Measurements from ENCODE around the gene PEX7. TPM values are rescaled to one million over a fixed set of nuclear protein-coding genes. Genes with fewer than 3 reads are reported as not detected.
"Not testable (repeated sequence)": the region's sequence is repeated elsewhere in the genome, so short reads cannot be mapped to it uniquely, and the experiment has no call there.

The PEX7 gene
- total RNA-seq, 2 donors from 2014 or later = 9.0 to 11.0 TPM

DNA sequence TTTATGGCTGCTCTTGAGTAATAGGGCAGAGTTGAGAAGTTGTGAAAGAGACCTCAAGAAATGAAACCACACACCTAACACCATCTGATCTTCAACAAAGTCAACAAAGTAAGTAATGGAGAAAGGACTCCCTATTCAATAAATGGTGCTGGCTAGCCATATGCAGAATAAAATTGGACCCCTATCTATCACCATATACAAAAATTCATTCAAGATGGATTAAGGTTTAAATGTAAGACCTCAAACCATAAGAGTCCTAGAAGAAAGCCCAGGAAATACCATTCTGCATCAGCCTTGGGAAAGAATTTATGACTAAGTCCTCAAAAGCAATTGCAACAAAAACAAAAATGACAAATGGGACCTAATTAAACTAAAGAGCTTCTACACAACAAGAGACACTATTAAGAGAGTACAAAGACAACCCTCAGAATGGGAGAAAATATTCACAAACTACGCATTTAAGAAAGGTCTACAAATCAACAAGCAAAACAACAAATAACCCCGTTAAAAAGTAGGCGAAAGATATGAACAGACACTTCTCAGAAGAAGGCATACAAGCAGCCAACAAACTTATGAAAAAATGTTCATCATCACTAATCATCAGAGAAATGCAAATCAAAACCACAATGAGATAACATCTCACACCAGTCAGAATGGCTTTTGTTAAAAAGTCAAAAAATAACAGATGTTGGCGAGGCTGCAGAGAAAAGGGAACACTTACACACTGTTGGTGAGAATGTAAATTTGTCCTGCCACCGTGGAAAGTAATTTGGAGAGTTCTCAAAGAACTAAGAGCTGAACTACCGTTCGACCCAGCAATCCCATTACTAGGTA is 34.1 kb upstream of the PEX7 start:
- no peak for DNase-seq
- ATAC-seq = no peak
- intact Hi-C loops (cut with DNase I, micrococcal nuclease) = no loop called here

DNA sequence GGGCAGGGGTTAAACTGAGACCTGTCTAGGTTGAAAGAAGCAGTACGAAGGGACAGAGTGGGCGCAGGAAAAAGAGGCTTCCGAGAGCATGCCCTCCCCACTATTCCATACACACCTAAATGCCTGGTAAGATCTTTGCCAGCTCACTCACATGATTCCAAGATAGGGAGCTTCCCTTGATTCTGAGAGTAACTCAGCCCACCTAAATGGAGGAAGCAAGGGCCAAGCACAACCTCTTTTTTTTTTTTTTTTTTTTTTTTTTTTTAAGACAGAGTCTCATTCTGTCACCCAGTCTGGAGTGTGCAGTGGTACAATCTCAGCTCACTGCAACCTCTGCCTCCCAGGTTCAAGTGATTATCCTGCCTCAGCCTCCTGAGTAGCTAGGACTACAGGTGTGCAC is 33.0 kb upstream of the PEX7 start:
- DNase-seq; ATAC-seq; intact Hi-C loops (cut with DNase I, micrococcal nuclease): not testable (repeated sequence)

DNA sequence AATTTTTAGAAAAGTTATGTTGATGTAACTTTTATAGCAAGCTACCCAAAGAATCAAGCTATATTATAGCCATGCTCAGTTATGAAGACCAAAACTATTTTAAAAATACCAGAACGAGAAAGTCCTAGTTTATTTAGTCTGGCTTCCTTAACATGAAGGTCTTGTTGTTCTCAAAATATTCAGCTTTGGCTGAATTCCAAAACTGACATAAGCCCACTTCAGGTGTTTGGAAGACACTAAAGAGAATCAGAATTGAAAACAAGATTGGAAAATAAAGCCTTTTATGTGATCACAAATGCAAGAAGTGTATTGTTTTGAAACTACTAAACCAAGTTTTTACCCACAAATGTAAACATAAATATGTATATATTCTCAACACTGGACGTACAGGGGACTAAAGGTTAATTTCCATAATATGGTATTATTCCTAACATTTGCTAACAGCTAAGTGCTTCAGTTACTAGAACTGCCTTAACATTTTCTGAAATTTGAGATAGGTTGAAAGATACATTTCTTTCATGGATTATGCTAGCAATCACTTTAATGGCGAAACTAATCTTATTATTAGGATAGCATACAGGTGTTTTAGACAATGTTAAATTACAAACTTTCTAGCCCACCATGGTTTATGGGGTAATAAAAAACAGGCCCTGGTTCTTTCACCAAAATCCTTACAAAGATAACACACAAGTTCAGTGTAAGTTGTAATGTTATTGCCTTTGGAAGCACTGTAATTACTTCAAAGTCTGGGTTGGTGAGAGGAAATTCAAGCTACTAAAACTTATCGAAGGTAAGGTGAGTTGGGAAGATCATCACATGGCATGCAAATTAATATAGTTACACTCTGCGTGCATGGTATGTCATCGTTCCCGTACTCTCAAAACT is 31.7 kb upstream of the PEX7 start:
- ATAC-seq = peak; percentile 1
- intact Hi-C loops (cut with DNase I, micrococcal nuclease) = loop anchor here (10.0 kb wide), 2 partner anchors 146 to 206 kb away; no protein-coding TSS in a partner anchor
- no peak for DNase-seq

DNA sequence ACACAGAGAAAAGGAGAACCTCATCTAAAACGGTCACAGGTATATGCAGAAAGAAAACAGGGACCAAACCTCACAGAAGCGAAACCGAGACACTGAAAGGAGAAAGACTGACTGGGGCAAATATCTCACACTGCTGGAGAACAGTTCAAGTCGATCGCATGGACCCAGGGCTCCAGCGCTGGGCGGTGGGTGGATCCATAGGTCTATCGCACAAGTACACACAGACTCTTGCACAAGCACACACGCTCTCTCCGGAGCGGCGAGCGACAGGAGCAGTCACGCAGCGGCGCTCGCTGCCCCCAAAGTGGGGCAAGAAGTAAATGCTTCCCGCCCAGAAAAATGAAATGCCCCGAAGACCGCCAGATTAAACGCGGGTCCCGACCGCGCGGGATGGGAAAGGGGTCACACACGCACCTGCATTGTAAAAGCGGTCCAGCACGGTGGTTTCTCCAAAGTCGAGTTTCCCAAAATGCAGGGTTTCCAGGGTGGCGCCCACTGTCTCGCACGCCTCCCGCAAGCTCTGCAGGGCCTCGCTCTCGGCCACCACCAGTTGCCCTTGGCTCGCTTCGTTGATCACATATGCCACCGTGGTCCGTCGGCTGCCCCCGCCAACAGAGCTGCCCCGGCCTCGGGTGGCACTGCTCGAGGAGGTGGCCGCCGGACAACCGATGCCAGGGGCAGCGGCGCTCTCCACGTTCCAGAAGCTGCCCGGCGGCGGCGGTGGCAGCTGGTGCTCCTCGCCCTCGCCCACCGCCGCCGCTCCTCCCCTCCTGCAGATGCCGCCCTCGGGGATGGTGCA is 30.9 kb upstream of the PEX7 start:
- intact Hi-C loops (cut with DNase I, micrococcal nuclease) = loop anchor here (2.0 to 10.0 kb wide), 3 partner anchors 147 to 207 kb away; no protein-coding TSS in a partner anchor
- peak; percentile 78 to 81 for DNase-seq
- ATAC-seq = peak; percentile 52

DNA sequence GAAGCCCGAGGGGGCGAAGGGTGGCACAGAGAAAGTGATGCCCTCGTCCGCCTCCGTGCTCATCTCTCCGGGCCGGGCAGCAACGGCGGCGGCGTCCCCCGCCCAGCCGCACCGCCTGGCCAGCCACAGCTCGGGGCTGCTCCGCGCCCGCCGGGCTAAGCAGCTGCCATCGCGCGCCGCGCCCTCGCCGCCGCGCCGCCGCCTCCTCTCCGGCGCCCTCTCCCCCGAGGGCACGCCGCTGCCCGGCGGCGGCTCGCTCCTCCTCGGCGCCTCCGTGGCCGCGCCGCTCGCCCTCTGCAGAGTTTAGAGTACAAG is 30.3 kb upstream of the PEX7 start:
- ATAC-seq (no peak), DNase-seq (no peak)
- intact Hi-C loops (cut with DNase I, micrococcal nuclease) = loop anchor here (2.0 to 10.0 kb wide), 3 partner anchors 147 to 207 kb away; no protein-coding TSS in a partner anchor

DNA sequence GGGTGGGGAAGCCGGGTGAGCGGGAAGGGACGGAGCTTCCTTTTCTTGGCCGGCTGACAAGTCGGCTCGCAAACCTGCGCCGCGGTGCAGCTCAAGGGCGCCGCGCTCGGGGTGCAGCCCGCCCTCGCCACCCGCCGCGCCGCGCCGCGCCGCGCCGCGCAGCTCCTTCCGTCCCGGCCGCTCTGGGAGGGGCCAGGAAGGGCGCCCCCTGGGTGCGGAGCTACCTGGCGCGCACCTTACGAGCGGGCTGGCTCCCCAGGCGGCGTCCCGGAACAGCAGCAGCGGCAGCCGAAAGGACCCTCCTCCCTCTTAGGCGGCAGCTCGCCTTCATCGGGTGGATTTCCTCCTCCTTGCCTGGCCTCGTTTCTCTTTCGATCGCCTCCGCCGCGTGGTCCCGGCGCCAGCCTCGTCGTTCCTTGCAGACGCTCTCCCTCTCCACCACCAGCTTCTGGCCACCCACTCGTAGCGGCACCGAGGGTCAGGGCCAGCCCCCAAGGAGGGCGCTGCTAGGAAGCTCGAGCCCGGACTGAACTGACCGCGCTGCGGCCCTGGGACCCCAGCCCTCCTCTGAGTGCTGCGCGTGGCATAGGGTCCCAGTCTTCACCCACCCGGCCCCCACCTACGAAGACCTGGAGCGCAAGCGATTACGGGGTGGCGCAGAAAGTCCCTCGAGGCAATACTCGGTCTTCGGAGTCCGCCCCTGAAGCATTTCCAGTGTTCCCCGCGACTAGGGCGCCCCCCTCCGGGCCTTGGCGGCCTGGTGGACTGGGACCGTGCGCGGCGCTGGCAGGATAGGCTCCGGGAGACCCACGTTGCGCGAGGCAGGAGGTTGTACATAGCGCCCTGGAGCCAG is 29.8 kb upstream of the PEX7 start, which contains the start of gene MAP3K5:
Gene MAP3K5 (minus strand): TSS at position 68 of the 853 bp plus-strand sequence. CDS start 320 bp downstream, outside the sequence.
- peak; percentile 85 for ATAC-seq
- intact Hi-C loops (cut with DNase I, micrococcal nuclease) = loop anchor here (2.0 to 10.0 kb wide), 3 partner anchors 148 to 208 kb away; no protein-coding TSS in a partner anchor
- DNase-seq = peak; percentile 89 to 97

DNA sequence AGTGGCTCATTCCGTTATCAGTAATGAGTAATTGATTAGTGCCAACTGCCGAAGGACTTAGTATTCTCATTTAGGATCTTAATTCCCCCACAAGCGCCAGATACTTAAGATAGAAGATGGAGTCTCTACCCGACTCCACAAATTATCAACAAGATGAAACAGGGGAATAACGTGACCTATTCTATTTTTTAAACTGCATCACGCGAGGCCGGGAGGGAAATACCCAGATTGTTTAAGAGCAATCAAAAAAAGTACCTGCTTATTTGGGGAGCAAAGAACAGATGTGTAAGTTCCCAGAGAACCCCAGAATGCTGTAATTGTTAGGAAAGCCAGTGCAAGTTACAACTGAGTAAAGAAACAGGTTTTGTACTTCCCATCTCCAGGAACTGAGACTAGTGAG is 29.0 kb upstream of the PEX7 start:
- no peak for ATAC-seq
- intact Hi-C loops (cut with DNase I, micrococcal nuclease) = loop anchor here (2.0 to 10.0 kb wide), 3 partner anchors 149 to 209 kb away; no protein-coding TSS in a partner anchor
- no peak for DNase-seq

DNA sequence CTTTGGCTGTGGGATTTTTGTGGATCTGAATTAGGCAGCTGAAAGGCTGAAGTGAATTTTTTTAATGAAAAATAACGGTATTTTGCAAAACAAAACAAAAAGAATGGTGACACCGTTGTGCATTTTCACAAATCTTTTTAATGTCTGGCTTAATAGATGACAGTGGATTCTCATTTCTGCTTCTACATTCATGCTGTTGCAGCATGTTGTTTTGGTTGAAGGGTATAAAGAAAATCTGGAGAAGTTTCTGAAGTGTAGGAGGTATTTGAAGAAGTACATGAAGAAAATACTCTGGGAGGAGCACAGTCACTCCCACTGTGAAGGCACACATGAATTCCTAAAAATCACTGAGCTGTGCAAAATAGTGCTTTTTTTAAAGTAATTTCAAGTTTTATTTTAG is 27.0 kb upstream of the PEX7 start:
- intact Hi-C loops (cut with DNase I, micrococcal nuclease) = loop anchor here (10.0 kb wide), 2 partner anchors 151 to 211 kb away; no protein-coding TSS in a partner anchor
- DNase-seq = no peak
- ATAC-seq = no peak

DNA sequence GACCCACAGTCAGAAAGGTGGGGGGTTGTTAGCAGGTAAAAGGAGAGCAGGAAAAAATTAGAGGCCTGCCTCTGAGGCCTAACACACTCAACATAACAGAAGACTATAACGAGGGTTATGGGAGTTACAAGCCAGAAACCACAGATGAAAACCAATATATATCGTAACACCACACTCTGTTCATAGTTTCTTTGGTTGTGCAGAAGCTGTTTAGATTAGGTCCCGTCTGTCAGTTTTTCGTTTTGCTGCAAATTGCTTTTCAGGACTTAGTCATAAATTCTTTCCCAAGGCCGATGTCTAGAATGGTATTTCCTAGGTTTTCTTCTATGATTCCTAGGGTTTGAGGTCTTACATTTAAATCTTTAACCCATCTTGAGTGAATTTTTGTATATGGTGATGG is 26.4 kb upstream of the PEX7 start:
- DNase-seq = no peak
- intact Hi-C loops (cut with DNase I, micrococcal nuclease) = loop anchor here (10.0 kb wide), 2 partner anchors 151 to 211 kb away; no protein-coding TSS in a partner anchor
- no peak for ATAC-seq

DNA sequence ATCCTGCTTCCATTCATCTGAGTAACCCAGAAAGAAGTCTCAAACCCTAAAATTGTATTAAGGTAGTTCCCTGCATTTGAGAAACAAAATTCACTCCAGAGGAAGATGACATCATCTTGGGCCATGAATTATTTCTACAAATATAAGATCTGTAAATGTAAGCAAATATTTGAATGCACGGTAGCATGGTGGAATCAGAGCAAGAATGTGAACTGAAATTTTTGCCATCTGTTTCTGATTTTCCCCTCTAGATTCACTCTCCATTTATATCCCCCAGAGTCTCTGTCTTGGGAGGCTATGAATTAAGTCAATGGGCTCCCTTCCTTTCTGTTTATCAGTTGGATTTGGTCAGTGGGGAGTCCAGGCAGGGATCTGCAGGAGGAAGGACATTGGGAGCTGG is 24.3 kb upstream of the PEX7 start:
- intact Hi-C loops (cut with DNase I, micrococcal nuclease) = loop anchor here (10.0 kb wide), 2 partner anchors 153 to 213 kb away; no protein-coding TSS in a partner anchor
- DNase-seq = no peak
- ATAC-seq = no peak

DNA sequence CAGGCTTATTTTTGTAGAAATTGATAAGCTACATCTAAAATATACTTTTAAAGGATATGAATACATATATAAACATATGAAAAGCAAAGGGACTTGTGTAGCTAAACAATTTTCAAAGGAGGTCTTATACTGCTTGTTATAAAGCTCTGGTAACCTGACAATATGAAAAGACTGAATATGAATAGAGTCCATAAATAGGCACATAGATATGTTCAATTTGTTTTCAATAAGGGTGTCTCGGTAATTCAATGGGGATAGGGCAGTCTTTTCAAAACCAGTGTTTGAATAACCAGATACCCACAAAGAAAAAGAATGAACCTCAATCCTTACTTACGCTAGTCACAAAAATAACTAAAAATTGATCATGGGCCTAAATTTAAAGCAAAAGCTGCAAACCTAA is 20.8 kb upstream of the PEX7 start:
- DNase-seq (no peak), ATAC-seq (no peak)
- intact Hi-C loops (cut with DNase I, micrococcal nuclease) = no loop called here

DNA sequence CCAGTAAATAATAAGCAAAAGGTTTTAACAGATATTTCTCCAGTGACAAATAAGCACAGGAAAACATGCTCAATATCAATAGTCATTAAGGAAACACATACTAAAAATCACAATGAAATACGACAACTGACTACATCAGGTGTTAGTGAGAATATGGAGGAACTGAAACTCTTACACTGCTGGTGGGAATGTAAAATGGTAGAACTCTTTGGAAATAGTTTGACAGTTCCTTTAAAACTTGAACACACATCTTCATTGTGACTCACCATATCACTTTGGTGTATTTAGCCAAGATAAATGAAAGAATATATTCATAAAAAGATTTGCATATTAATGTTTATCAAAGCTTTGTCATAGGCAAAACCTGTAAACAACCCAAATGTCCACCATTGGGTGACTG is 18.8 kb upstream of the PEX7 start:
- no peak for ATAC-seq
- intact Hi-C loops (cut with DNase I, micrococcal nuclease) = no loop called here

DNA sequence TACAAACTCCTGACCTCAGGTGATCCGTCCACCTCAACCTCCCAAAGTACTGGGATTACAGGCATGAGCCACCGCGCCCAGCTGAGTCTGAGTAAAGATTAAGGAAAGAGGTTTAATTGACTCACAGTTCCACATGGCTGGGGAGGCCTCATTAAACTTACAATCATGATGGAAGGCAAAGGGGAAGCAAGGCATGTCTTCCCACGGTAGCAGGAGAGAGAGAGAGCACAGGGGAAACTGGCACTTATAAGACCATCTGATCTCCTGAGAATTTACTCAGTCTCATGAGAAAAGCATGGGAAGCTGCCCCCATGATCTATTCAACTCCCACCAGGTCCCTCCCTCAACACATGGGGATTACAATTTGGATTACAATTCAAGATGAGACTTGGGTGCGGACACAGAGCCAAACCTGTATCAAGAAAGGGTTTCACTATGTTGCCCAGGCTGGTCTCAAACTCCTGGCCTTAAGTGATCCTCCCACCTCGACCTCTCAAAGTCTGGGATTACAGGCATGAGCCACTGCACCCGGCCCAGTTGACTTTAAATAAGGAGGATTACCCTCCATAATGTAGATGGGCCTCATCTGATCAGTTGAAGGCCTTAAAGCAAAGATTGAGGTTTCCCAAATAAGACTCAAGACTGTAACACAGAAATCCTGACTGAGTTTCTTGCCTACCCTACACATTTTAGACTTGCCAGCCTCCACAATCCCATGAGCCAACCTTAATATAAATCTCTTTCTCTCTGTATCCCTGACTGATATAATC is 13.1 kb upstream of the PEX7 start:
- DNase-seq (no peak), ATAC-seq (no peak)
- intact Hi-C loops (cut with DNase I, micrococcal nuclease) = no loop called here

More for the DNA sequence above, 18.8 kb upstream of the PEX7 start:
- DNase-seq = no peak

DNA sequence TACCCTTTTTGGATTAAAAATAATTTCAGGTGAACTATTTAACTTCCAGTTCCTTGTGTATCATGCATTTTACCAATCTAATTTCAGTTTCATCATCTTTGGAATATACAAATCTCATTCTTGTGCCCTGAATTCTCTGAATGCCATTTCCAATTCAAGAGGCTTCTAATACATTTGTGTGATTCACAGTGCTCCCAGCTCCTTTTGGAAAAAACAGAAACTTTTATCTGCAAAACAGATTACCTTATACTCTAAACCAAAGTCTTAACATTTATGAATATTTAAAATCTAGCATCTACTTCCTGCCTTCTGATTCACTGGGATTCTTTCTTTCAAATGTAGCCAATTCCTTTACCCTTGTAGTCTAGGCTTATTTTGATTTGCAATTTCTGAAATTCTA is 11.1 kb upstream of the PEX7 start:
- ATAC-seq (no peak), DNase-seq (no peak)
- intact Hi-C loops (cut with DNase I, micrococcal nuclease) = no loop called here

DNA sequence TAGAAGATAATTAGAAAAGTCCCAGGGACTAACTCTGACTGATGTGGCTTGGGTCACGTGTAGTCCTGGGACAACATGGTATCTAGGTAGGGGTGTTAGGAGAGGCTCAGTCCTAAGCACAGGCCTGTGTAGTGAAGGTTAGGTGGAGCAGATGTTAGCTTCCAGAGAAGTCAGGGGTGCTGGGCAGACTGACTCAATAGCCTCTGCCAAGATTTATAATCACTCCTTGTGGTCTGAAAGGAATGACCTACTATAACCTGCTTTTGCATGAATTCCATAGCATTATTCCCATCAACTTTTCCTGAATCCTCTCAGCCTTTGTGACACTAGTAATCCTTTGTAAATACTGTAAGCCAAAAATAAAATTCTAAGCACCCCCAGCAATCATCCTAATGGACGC is 10.2 kb upstream of the PEX7 start:
- DNase-seq = no peak
- ATAC-seq = no peak
- intact Hi-C loops (cut with DNase I, micrococcal nuclease) = no loop called here

DNA sequence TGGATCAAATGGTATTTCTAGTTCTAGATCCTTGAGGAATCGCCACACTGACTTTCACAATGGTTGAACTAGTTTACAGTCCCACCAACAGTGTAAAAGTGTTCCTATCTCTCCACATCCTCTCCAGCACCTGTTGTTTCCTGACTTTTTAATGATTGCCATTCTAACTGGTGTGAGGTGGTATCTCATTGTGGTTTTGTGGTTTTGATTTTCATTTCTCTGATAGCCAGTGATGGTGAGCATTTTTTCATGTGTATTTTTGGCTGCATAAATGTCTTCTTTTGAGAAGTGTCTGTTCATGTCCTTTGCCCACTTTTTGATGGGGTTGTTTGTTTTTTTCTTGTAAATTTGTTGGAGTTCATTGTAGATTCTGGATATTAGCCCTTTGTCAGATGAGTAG is 6.8 kb upstream of the PEX7 start:
- DNase-seq; intact Hi-C loops (cut with DNase I, micrococcal nuclease); ATAC-seq: not testable (repeated sequence)

DNA sequence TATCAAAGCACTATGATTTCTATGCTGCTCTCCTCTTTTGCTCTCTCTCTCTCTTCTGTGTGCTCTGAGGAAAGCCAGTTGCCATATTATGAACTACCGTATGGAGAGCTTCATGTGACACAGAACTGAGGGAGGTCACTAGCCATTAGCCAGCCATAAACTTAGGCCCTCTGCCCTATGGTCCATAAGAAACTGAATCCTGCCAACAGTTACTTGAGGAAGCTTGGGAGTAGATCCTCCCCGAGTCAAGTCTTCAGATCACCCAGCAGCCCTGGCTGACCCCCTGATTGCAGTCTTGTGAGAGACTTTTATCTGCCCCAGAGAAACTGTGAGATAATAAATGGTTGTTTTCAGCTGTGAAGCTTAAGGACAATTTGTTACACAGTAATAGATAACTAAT is 5.7 kb upstream of the PEX7 start:
- intact Hi-C loops (cut with DNase I, micrococcal nuclease) = no loop called here
- ATAC-seq = no peak

More for the DNA sequence above, 5.7 kb upstream of the PEX7 start:
- DNase-seq = no peak

Measured in left colon (tissue), 2 donors.